Nephron (organoid): ENCODE results near the gene LELP1.

Experiments used
- H3K27ac Mint-ChIP-seq, 3 experiments: 2 replicates each; pipeline ENCODE4 v1.8.0; 2020; ENCODE audit warnings: mixed read lengths in 3 of 3, mild to moderate bottlenecking in 2 of 3, moderate library complexity in 1 of 3
- H3K27me3 Mint-ChIP-seq: 2 replicates; pipeline ENCODE4 v1.8.0; 2021; ENCODE audit warnings: low read depth, mild to moderate bottlenecking, moderate library complexity, mixed read lengths
- H3K36me3 Mint-ChIP-seq: 2 replicates; pipeline ENCODE4 v1.8.0; 2020; ENCODE audit warnings: low read depth, mixed read lengths
- H3K4me1 Mint-ChIP-seq: 2 replicates; pipeline ENCODE4 v1.8.0; 2020; ENCODE audit warnings: mixed read lengths
- H3K4me3 Mint-ChIP-seq, 3 experiments: 2 replicates each; pipeline ENCODE4 v1.8.0; 2020; ENCODE audit warnings: mild to moderate bottlenecking in 3 of 3, mixed read lengths in 3 of 3, moderate library complexity in 2 of 3
- H3K9me3 Mint-ChIP-seq: 2 replicates; pipeline ENCODE4 v1.8.0; 2020; ENCODE audit warnings: mixed read lengths
- CTCF ChIP-seq, 3 experiments: fragments of 200-600 bp; sonication (generic); IDR thresholded peaks; one replicate each; pipeline ENCODE4 v1.5.0; 2021; ENCODE audit warnings: antibody characterized with exemption in 3 of 3; ENCODE audit not compliant: unreplicated experiment in 3 of 3

The LELP1 gene

GRCh38 chr1:153190373-153190772, 12.9 kb upstream of the LELP1 start:
- Mint-ChIP-seq H3K9me3 (peaks cover 10% of the 10 kb centered on the region), H3K27ac (no peak overlapping the region), H3K4me1 (no peaks in the 10 kb centered on the region), H3K4me3 (no peak overlapping the region), H3K27me3 (peaks cover 4% of the 10 kb centered on the region), H3K36me3 (no peaks in the 10 kb centered on the region)
- peak in 1 of 3 experiments; percentile 34 for TF ChIP-seq CTCF (IDR thresholded peaks at IDR 0.05; ENCODE audit: unreplicated experiment in 3 of 3)

- Mint-ChIP-seq H3K36me3 (no peaks in the 10 kb centered on the region), H3K27ac (no peak overlapping the region), H3K4me3 (no peak overlapping the region), H3K4me1 (no peaks in the 10 kb centered on the region), H3K27me3 (peaks cover 9% of the 10 kb centered on the region), H3K9me3 (no peaks in the 10 kb centered on the region)
- peak; percentile 17 to 48 (median 33) for TF ChIP-seq CTCF (IDR thresholded peaks at IDR 0.05; ENCODE audit: unreplicated experiment in 3 of 3)
Observed at GRCh38 chr1:153192697-153193096, 10.5 kb upstream of the LELP1 start.

GRCh38 chr1:153194331-153195050, 8.7 kb upstream of the LELP1 start:
- Mint-ChIP-seq H3K27ac (no peak overlapping the region), H3K27me3 (peaks cover 12% of the 10 kb centered on the region), H3K9me3 (no peaks in the 10 kb centered on the region), H3K36me3 (no peaks in the 10 kb centered on the region), H3K4me1 (no peaks in the 10 kb centered on the region), H3K4me3 (no peak overlapping the region)
- TF ChIP-seq CTCF (IDR thresholded peaks at IDR 0.05; ENCODE audit: unreplicated experiment in 3 of 3): no peak

- no peak overlapping the region for H3K4me3 Mint-ChIP-seq
- H3K36me3 Mint-ChIP-seq: no peaks in the 10 kb centered on the region
- no peaks in the 10 kb centered on the region for H3K9me3 Mint-ChIP-seq
- H3K4me1 Mint-ChIP-seq: no peaks in the 10 kb centered on the region
- no peak overlapping the region for H3K27ac Mint-ChIP-seq
- no peak for TF ChIP-seq CTCF (IDR thresholded peaks at IDR 0.05; ENCODE audit: unreplicated experiment in 3 of 3)
- H3K27me3 Mint-ChIP-seq: peaks cover 12% of the 10 kb centered on the region
Observed at GRCh38 chr1:153195216-153195615, 8.0 kb upstream of the LELP1 start.

- Mint-ChIP-seq H3K4me1 (no peaks in the 10 kb centered on the region), H3K27me3 (peaks cover 17% of the 10 kb centered on the region), H3K4me3 (no peak overlapping the region), H3K36me3 (no peaks in the 10 kb centered on the region), H3K27ac (no peak overlapping the region), H3K9me3 (no peaks in the 10 kb centered on the region)
- TF ChIP-seq CTCF (IDR thresholded peaks at IDR 0.05; ENCODE audit: unreplicated experiment in 3 of 3): no peak
Observed at GRCh38 chr1:153202006-153202405, 1.2 kb upstream of the LELP1 start.

- Mint-ChIP-seq H3K9me3 (no peaks in the 10 kb centered on the region), H3K4me1 (no peaks in the 10 kb centered on the region)
- TF ChIP-seq CTCF (IDR thresholded peaks at IDR 0.05; ENCODE audit: unreplicated experiment in 3 of 3): no peak
Observed at GRCh38 chr1:153206631-153207030, 3.4 kb downstream of the LELP1 start.

More at GRCh38 chr1:153206631-153207030, 3.4 kb downstream of the LELP1 start:
- Mint-ChIP-seq H3K27ac (no peak overlapping the region), H3K36me3 (no peaks in the 10 kb centered on the region), H3K4me3 (no peak overlapping the region), H3K27me3 (peaks cover 16% of the 10 kb centered on the region)
